Muscle layer of duodenum (tissue), 2 donors: Measurements from ENCODE around the gene MARCHF9.

Source experiments
- H3K27ac ChIP-seq: one replicate; pipeline ENCODE4 v1.7.0; 2013; ENCODE audit warnings: mild to moderate bottlenecking, low read length
- H3K27me3 ChIP-seq: one replicate; pipeline ENCODE4 v1.7.0; 2013; ENCODE audit warnings: low read depth, mild to moderate bottlenecking, control low read depth, low read length
- H3K36me3 ChIP-seq, 2 donors: one replicate each; pipeline ENCODE4 v1.7.0; 2013; ENCODE audit warnings: low read length in 2 of 2, control low read depth in 1 of 2, mild to moderate bottlenecking in 1 of 2; ENCODE audit not compliant: insufficient read depth in 2 of 2, control insufficient read depth in 1 of 2
- H3K4me1 ChIP-seq, 2 donors: one replicate each; pipeline ENCODE4 v1.7.0; 2013; ENCODE audit warnings: low read length in 2 of 2, mild to moderate bottlenecking in 2 of 2, control low read depth in 1 of 2, moderate library complexity in 1 of 2; ENCODE audit not compliant: insufficient read depth in 2 of 2, control insufficient read depth in 1 of 2
- H3K4me3 ChIP-seq, 2 donors: one replicate each; pipeline ENCODE4 v1.7.0; 2013; ENCODE audit warnings: low read length in 2 of 2, low read depth in 1 of 2, mild to moderate bottlenecking in 1 of 2
- H3K9me3 ChIP-seq, 2 donors: one replicate each; pipeline ENCODE4 v1.7.0; 2013; ENCODE audit warnings: low read length in 2 of 2, control low read depth in 1 of 2, mild to moderate bottlenecking in 1 of 2; ENCODE audit not compliant: control insufficient read depth in 1 of 2
- donor health status: healthy.

MARCHF9 gene

GRCh38 chr12:57725851-57726150, 29.1 kb upstream of the MARCHF9 start:
- H3K4me1 ChIP-seq = peaks cover 0 to 14% of the 10 kb centered on the region in 2 donors
- peak overlapping the region in 1 of 2 donors; percentile 78 for H3K4me3 ChIP-seq
- H3K9me3 ChIP-seq = no peaks in the 10 kb centered on the region
- no peak overlapping the region for H3K27ac ChIP-seq
- H3K36me3 ChIP-seq = peaks cover 9 to 13% of the 10 kb centered on the region in 2 donors
- no peaks in the 10 kb centered on the region for H3K27me3 ChIP-seq

- H3K4me1 ChIP-seq = peaks cover 0 to 14% of the 10 kb centered on the region in 2 donors
- no peak overlapping the region for H3K27ac ChIP-seq
- H3K27me3 ChIP-seq = no peaks in the 10 kb centered on the region
- H3K4me3 ChIP-seq = peak overlapping the region; percentile 69 to 78
- H3K36me3 ChIP-seq = peaks cover 5 to 7% of the 10 kb centered on the region in 2 donors
- no peaks in the 10 kb centered on the region for H3K9me3 ChIP-seq
These were observed 28.6 kb upstream of the MARCHF9 start for GRCh38 chr12:57726151-57726883.

GRCh38 chr12:57726884-57727757, 27.8 kb upstream of the MARCHF9 start:
- Histone ChIP-seq H3K27ac (no peak overlapping the region), H3K4me1 (peaks cover 0 to 14% of the 10 kb centered on the region in 2 donors), H3K9me3 (no peaks in the 10 kb centered on the region), H3K36me3 (no peaks in the 10 kb centered on the region), H3K4me3 (peak overlapping the region; percentile 39 to 78), H3K27me3 (no peaks in the 10 kb centered on the region)

- Histone ChIP-seq H3K27ac (no peak overlapping the region), H3K4me3 (no peak overlapping the region), H3K36me3 (no peaks in the 10 kb centered on the region), H3K27me3 (no peaks in the 10 kb centered on the region), H3K4me1 (peaks cover 0 to 14% of the 10 kb centered on the region in 2 donors), H3K9me3 (no peaks in the 10 kb centered on the region)
These were observed 27.0 kb upstream of the MARCHF9 start for GRCh38 chr12:57727758-57728395.

- Histone ChIP-seq H3K9me3 (no peaks in the 10 kb centered on the region), H3K27ac (no peak overlapping the region), H3K36me3 (no peaks in the 10 kb centered on the region), H3K4me3 (no peak overlapping the region), H3K27me3 (peaks cover 5% of the 10 kb centered on the region), H3K4me1 (peaks cover 0 to 14% of the 10 kb centered on the region in 2 donors)
These were observed 25.5 kb upstream of the MARCHF9 start for GRCh38 chr12:57729321-57729844.

GRCh38 chr12:57730336-57731067, 24.4 kb upstream of the MARCHF9 start:
- Histone ChIP-seq H3K4me3 (no peak overlapping the region), H3K4me1 (peaks cover 0 to 17% of the 10 kb centered on the region in 2 donors), H3K27ac (no peak overlapping the region), H3K36me3 (no peaks in the 10 kb centered on the region), H3K9me3 (no peaks in the 10 kb centered on the region), H3K27me3 (peaks cover 8% of the 10 kb centered on the region)

GRCh38 chr12:57731411-57732080, 23.4 kb upstream of the MARCHF9 start:
- Histone ChIP-seq H3K4me1 (peaks cover 0 to 20% of the 10 kb centered on the region in 2 donors), H3K9me3 (no peaks in the 10 kb centered on the region), H3K36me3 (no peaks in the 10 kb centered on the region), H3K4me3 (no peak overlapping the region), H3K27ac (no peak overlapping the region), H3K27me3 (peaks cover 17% of the 10 kb centered on the region)

- no peaks in the 10 kb centered on the region for H3K9me3 ChIP-seq
- H3K4me3 ChIP-seq = no peak overlapping the region
- H3K27me3 ChIP-seq = peaks cover 23% of the 10 kb centered on the region
- no peak overlapping the region for H3K27ac ChIP-seq
- H3K4me1 ChIP-seq = peaks cover 0 to 21% of the 10 kb centered on the region in 2 donors
- H3K36me3 ChIP-seq = no peaks in the 10 kb centered on the region
These were observed 22.6 kb upstream of the MARCHF9 start for GRCh38 chr12:57732270-57732669.

- H3K27me3 ChIP-seq = peaks cover 23% of the 10 kb centered on the region
- peaks cover 0 to 28% of the 10 kb centered on the region in 2 donors for H3K4me1 ChIP-seq
- H3K36me3 ChIP-seq = no peaks in the 10 kb centered on the region
These were observed 21.9 kb upstream of the MARCHF9 start for GRCh38 chr12:57732726-57733593.

GRCh38 chr12:57733928-57734327, 21.0 kb upstream of the MARCHF9 start:
- H3K36me3 ChIP-seq = no peaks in the 10 kb centered on the region
- no peak overlapping the region for H3K27ac ChIP-seq
- H3K4me1 ChIP-seq = peaks cover 0 to 37% of the 10 kb centered on the region in 2 donors
- H3K9me3 ChIP-seq = no peaks in the 10 kb centered on the region
- H3K27me3 ChIP-seq = peaks cover 25% of the 10 kb centered on the region
- H3K4me3 ChIP-seq = no peak overlapping the region

More at GRCh38 chr12:57732726-57733593, 21.9 kb upstream of the MARCHF9 start:
- Histone ChIP-seq H3K9me3 (no peaks in the 10 kb centered on the region), H3K4me3 (no peak overlapping the region), H3K27ac (no peak overlapping the region)
